IMR-90 (cell line): ENCODE data around the gene DNAH5. TPM values are rescaled to one million over a fixed set of nuclear protein-coding genes. Genes with fewer than 3 reads are reported as not detected.

Source experiments
- ATAC-seq: fragments of 200-7000 bp; cut with Tn5 transposase; 2 replicates; pipeline ENCODE4 v1.9.1; 2020; ENCODE audit warnings: low read depth, mild to moderate bottlenecking, moderate library complexity
- BruUV-seq: library from RNA; stranded (reverse); fragments of 400-500 nt; replicated peaks from 2 replicates; lab custom pipeline; 2021; lab: Mats Ljungman, UMichigan
- CTCF ChIA-PET: fragments of 300-600 bp; formaldehyde crosslinking; extraction: SDS; loops from one replicate; lab custom pipeline; 2021; ENCODE audit warnings: antibody characterized with exemption; lab: Yijun Ruan, JAX
- POLR2A ChIA-PET: fragments of 300-600 bp; sonication (Branson Sonifier 250); formaldehyde crosslinking; loops from one replicate; lab custom pipeline; 2022; ENCODE audit warnings: antibody characterized with exemption; ENCODE audit not compliant: unreplicated experiment; lab: Charles Lee
- DNase-seq: peaks from one replicate; pipeline ENCODE4 v3.0.0; 2013
- H2AFZ ChIP-seq: replicated peaks from 2 replicates; pipeline ENCODE3; 2013; ENCODE audit warnings: low read length, mild to moderate bottlenecking; ENCODE audit not compliant: poor library complexity
- H2AK5ac ChIP-seq: 2 replicates; pipeline ENCODE4 v1.6.1; 2013; ENCODE audit warnings: low read depth, low read length, inconsistent platforms
- H2AK9ac ChIP-seq: replicated peaks from 2 replicates; pipeline ENCODE3; 2013; ENCODE audit warnings: mild to moderate bottlenecking, low read depth, low read length, moderate library complexity; ENCODE audit not compliant: poor library complexity
- H2BK120ac ChIP-seq: 2 replicates; pipeline ENCODE4 v1.6.1; 2013; ENCODE audit warnings: low read depth, low read length, inconsistent platforms
- H2BK15ac ChIP-seq: 3 replicates; pipeline ENCODE4 v1.6.1; 2013; ENCODE audit warnings: low read depth, low read length, inconsistent platforms
- H2BK20ac ChIP-seq: 2 replicates; pipeline ENCODE4 v1.6.1; 2013; ENCODE audit warnings: low read depth, mild to moderate bottlenecking, inconsistent platforms, low read length, moderate library complexity
- H2BK5ac ChIP-seq: 2 replicates; pipeline ENCODE4 v1.6.1; 2013; ENCODE audit warnings: mild to moderate bottlenecking, low read depth, low read length, inconsistent platforms; ENCODE audit not compliant: poor library complexity, severe bottlenecking
- H3K14ac ChIP-seq: replicated peaks from 2 replicates; pipeline ENCODE4 v1.6.1; 2013; ENCODE audit warnings: low read depth, low read length, inconsistent platforms
- H3K18ac ChIP-seq: 2 replicates; pipeline ENCODE4 v1.6.1; 2013; ENCODE audit warnings: low read depth, low read length, control low read depth
- H3K23ac ChIP-seq: 2 replicates; pipeline ENCODE4 v1.6.1; 2013; ENCODE audit warnings: low read depth, low read length, inconsistent platforms
- H3K27ac ChIP-seq: 2 replicates; pipeline ENCODE4 v1.5.1; 2013; ENCODE audit warnings: mild to moderate bottlenecking, control low read depth, low read length; ENCODE audit not compliant: insufficient read depth
- H3K27me3 ChIP-seq: 2 replicates; pipeline ENCODE4 v1.6.1; 2013; ENCODE audit warnings: low read length; ENCODE audit not compliant: control insufficient read depth, insufficient read depth
- H3K36me3 ChIP-seq: 2 replicates; pipeline ENCODE4 v1.6.1; 2013; ENCODE audit warnings: low read length, mixed read lengths; ENCODE audit not compliant: control insufficient read depth, insufficient read depth
- H3K4ac ChIP-seq: 2 replicates; pipeline ENCODE4 v1.6.1; 2013; ENCODE audit warnings: low read depth, low read length, inconsistent platforms
- H3K4me1 ChIP-seq: 2 replicates; pipeline ENCODE4 v1.6.1; 2013; ENCODE audit warnings: low read length, mixed read lengths; ENCODE audit not compliant: control insufficient read depth, insufficient read depth
- H3K4me2 ChIP-seq: 2 replicates; pipeline ENCODE4 v1.6.1; 2013; ENCODE audit warnings: low read depth, mild to moderate bottlenecking, control low read depth, low read length, moderate library complexity
- H3K4me3 ChIP-seq: 2 replicates; pipeline ENCODE4 v1.5.1; 2013; ENCODE audit warnings: low read depth, mild to moderate bottlenecking, control low read depth, low read length, moderate library complexity; ENCODE audit not compliant: insufficient read depth
- H3K56ac ChIP-seq: 2 replicates; pipeline ENCODE4 v1.6.1; 2013; ENCODE audit warnings: low read length, inconsistent platforms; ENCODE audit not compliant: insufficient read depth; ENCODE audit errors: extremely low read depth
- H3K79me1 ChIP-seq, 2 experiments: 2 replicates each; pipeline ENCODE4 v1.6.1; 2013; ENCODE audit warnings: low read length in 2 of 2, inconsistent platforms in 1 of 2, low read depth in 1 of 2
- H3K9ac ChIP-seq: 2 replicates; pipeline ENCODE4 v1.6.1; 2013; ENCODE audit warnings: low read depth, low read length, control low read depth
- H3K9me1 ChIP-seq: 2 replicates; pipeline ENCODE4 v1.6.1; 2013; ENCODE audit warnings: low read length, inconsistent platforms; ENCODE audit not compliant: insufficient read depth
- H3K9me3 ChIP-seq: 2 replicates; pipeline ENCODE4 v1.6.1; 2013; ENCODE audit warnings: low read length; ENCODE audit not compliant: control insufficient read depth, insufficient read depth
- H4K20me1 ChIP-seq: 2 replicates; pipeline ENCODE4 v1.6.1; 2013; ENCODE audit warnings: low read length, inconsistent platforms; ENCODE audit not compliant: insufficient read depth
- H4K5ac ChIP-seq: 2 replicates; pipeline ENCODE4 v1.6.1; 2013; ENCODE audit warnings: mild to moderate bottlenecking, low read depth, low read length, control low read depth
- H4K8ac ChIP-seq, 2 experiments: 2 replicates each; pipeline ENCODE4 v1.6.1; 2013; ENCODE audit warnings: low read depth in 2 of 2, low read length in 2 of 2, control low read depth in 1 of 2, inconsistent platforms in 1 of 2
- H4K91ac ChIP-seq: 2 replicates; pipeline ENCODE4 v1.6.1; 2013; ENCODE audit warnings: low read depth, low read length, inconsistent platforms; ENCODE audit not compliant: insufficient read depth
- BHLHE40 ChIP-seq: fragments of 150-350 bp; IDR thresholded peaks from 2 replicates; pipeline ENCODE4 v1.6.1; 2016; ENCODE audit warnings: mild to moderate bottlenecking, low read depth, low read length
- CEBPB ChIP-seq: IDR thresholded peaks from 2 replicates; pipeline ENCODE4 v1.6.1; 2012; ENCODE audit warnings: low read depth, low read length, improper control_type of control experiment
- CHD1 ChIP-seq: IDR thresholded peaks from 2 replicates; pipeline ENCODE4 v1.6.1; 2012; ENCODE audit warnings: low read depth, low read length, improper control_type of control experiment
- FOS ChIP-seq: fragments of 150-350 bp; IDR thresholded peaks from 2 replicates; pipeline ENCODE4 v1.6.1; 2016; ENCODE audit warnings: low read depth, low read length
- MAFK ChIP-seq: IDR thresholded peaks from 2 replicates; pipeline ENCODE4 v1.6.1; 2012; ENCODE audit warnings: low read depth, low read length, improper control_type of control experiment
- MAZ ChIP-seq: IDR thresholded peaks from 2 replicates; pipeline ENCODE4 v1.6.1; 2012; ENCODE audit warnings: low read depth, mild to moderate bottlenecking, low read length, improper control_type of control experiment, moderate library complexity, borderline replicate concordance
- MXI1 ChIP-seq: IDR thresholded peaks from 2 replicates; pipeline ENCODE4 v1.6.1; 2012; ENCODE audit warnings: low read depth, mild to moderate bottlenecking, low read length, moderate library complexity, borderline replicate concordance
- NFE2L2 ChIP-seq: fragments of 150-350 bp; IDR thresholded peaks from 2 replicates; pipeline ENCODE4 v1.6.1; 2016; ENCODE audit warnings: low read depth, mild to moderate bottlenecking, low read length
- POLR2A ChIP-seq: IDR thresholded peaks from 2 replicates; pipeline ENCODE4 v1.6.1; 2012; ENCODE audit warnings: mild to moderate bottlenecking, low read depth, low read length
- RAD21 ChIP-seq: IDR thresholded peaks from 2 replicates; pipeline ENCODE4 v1.6.1; 2012; ENCODE audit warnings: low read length, improper control_type of control experiment
- RCOR1 ChIP-seq: IDR thresholded peaks from 2 replicates; pipeline ENCODE4 v1.6.1; 2012; ENCODE audit warnings: mild to moderate bottlenecking, low read length, improper control_type of control experiment; ENCODE audit not compliant: insufficient replicate concordance
- RFX5 ChIP-seq: IDR thresholded peaks from 2 replicates; pipeline ENCODE4 v1.8.0; 2012; ENCODE audit warnings: low read depth, mild to moderate bottlenecking, low read length, moderate library complexity
- SMC3 ChIP-seq: fragments of 150-350 bp; IDR thresholded peaks from 2 replicates; pipeline ENCODE4 v1.6.1; 2016; ENCODE audit warnings: low read depth, mild to moderate bottlenecking, antibody characterized with exemption, low read length, moderate library complexity
- WGBS, 2 experiments: methylation state at CpG; one replicate each; pipeline versions ENCODE4 v1.1.5 to v1.1.7; 2013; ENCODE audit warnings: missing lambda C conversion rate in 2 of 2; ENCODE audit not compliant: insufficient read length in 1 of 2; ENCODE audit errors: extremely low coverage in 2 of 2; 5-methylcytosine and 5-hydroxymethylcytosine counted together
- dilution Hi-C: fragments of 300-500 bp; cut with HindIII; formaldehyde crosslinking; loops from one replicate; pipeline ENCODE4 v1.14.3; 2018; ENCODE audit warnings: low sequenced_read_pairs; ENCODE audit not compliant: unreplicated experiment
- in situ Hi-C: fragments of 300-500 bp; cut with MboI; formaldehyde crosslinking; loops from 3 replicates; pipeline ENCODE4 v1.14.3; 2019; ENCODE audit warnings: low sequenced_read_pairs, inconsistent platforms, mixed read lengths
- intact Hi-C: fragments of 100-400 bp; cut with micrococcal nuclease; formaldehyde crosslinking; loops from 2 replicates; pipeline ENCODE4 v1.10.0; 2022
- polyA plus RNA-seq, 3 experiments: library from polyadenylated mRNA; depleted of rRNA; stranded (reverse); fragments of >200 nt; gene quantifications; 2 replicates each; pipeline ENCODE4 v1.2.3, GENCODE V29; 2012; ENCODE audit warnings: low replicate concordance in 1 of 3
- total RNA-seq: library from RNA; depleted of rRNA; stranded (reverse); fragments of >200 nt; gene quantifications from 2 replicates; pipeline ENCODE4 v1.2.3, GENCODE V29; 2012
- TF ChIP-seq, protein P1 (sequence below): conservative IDR thresholded peaks from 2 replicates; pipeline ENCODE4 v1.5.1; 2012; ENCODE audit warnings: mild to moderate bottlenecking, low read depth, low read length, improper control_type of control experiment
- TF ChIP-seq, protein P2 (sequence below): fragments of 150-350 bp; IDR thresholded peaks from 2 replicates; pipeline ENCODE4 v1.6.1; 2017; ENCODE audit warnings: mild to moderate bottlenecking, antibody characterized with exemption, low read length, low read depth
- TF ChIP-seq, protein P3 (sequence below): fragments of 150-350 bp; IDR thresholded peaks from 2 replicates; pipeline ENCODE4 v1.6.1; 2016; ENCODE audit warnings: low read depth, mild to moderate bottlenecking, low read length, moderate library complexity, borderline replicate concordance

DNAH5 gene
- total and polyA plus RNA-seq, 2 of the 4 experiments (the other 2 are of a cell fraction), result 1.9 to 4.3 TPM

DNA sequence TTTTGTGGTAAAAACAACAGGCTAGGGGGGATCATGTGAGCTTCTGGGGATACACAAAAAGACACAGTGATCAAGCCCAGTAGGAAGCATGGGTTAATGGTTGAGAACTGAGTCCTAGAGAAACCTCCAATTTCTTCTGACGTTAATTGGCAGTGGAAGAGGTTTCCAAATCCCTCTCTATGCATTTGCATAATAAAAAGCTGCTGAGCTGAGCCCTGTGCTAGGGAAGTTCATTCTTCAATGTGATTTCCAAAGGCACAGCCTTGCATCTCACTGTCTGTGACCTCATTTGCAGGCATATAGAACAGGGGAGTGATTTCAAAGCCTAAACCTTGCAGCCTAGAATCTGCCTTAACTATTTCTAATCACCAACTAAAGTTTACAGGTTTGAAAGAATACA is 812 bp downstream of the DNAH5 start:
- H3K27ac ChIP-seq, result no peak overlapping the region
- no peak overlapping the region for H2AK5ac ChIP-seq
- H3K27me3 ChIP-seq, result no peaks in the 10 kb centered on the region
- WGBS, 2 experiments, result no CpG with 5 or more reads among the region's 1 CpG
- peaks cover 0 to 3% of the 10 kb centered on the region in 2 experiments; a peak in 2 of 4 replicates for H3K79me1 ChIP-seq
- H4K20me1 ChIP-seq, result no peaks in the 10 kb centered on the region
- no peaks in the 10 kb centered on the region for H3K9me3 ChIP-seq
- H3K18ac ChIP-seq, result no peak overlapping the region
- H4K5ac ChIP-seq, result no peak overlapping the region
- H4K8ac ChIP-seq, result no peak overlapping the region
- peaks cover 4% of the 10 kb centered on the region for H3K36me3 ChIP-seq
- H2BK120ac ChIP-seq, result no peak overlapping the region
- no peak for TF ChIP-seq SMC3
- TF ChIP-seq BHLHE40, result no peak
- TF ChIP-seq MXI1, result no peak
- no peak for TF ChIP-seq POLR2A
- no peak for TF ChIP-seq RCOR1
- TF ChIP-seq CEBPB, result no peak
- no peak for TF ChIP-seq MAZ
- no peak for TF ChIP-seq CHD1
- TF ChIP-seq, protein P1, sequence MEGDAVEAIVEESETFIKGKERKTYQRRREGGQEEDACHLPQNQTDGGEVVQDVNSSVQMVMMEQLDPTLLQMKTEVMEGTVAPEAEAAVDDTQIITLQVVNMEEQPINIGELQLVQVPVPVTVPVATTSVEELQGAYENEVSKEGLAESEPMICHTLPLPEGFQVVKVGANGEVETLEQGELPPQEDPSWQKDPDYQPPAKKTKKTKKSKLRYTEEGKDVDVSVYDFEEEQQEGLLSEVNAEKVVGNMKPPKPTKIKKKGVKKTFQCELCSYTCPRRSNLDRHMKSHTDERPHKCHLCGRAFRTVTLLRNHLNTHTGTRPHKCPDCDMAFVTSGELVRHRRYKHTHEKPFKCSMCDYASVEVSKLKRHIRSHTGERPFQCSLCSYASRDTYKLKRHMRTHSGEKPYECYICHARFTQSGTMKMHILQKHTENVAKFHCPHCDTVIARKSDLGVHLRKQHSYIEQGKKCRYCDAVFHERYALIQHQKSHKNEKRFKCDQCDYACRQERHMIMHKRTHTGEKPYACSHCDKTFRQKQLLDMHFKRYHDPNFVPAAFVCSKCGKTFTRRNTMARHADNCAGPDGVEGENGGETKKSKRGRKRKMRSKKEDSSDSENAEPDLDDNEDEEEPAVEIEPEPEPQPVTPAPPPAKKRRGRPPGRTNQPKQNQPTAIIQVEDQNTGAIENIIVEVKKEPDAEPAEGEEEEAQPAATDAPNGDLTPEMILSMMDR, result no peak
- no peak for TF ChIP-seq MAFK
- TF ChIP-seq RAD21, result no peak
- no peak for TF ChIP-seq NFE2L2
- TF ChIP-seq, protein P2, sequence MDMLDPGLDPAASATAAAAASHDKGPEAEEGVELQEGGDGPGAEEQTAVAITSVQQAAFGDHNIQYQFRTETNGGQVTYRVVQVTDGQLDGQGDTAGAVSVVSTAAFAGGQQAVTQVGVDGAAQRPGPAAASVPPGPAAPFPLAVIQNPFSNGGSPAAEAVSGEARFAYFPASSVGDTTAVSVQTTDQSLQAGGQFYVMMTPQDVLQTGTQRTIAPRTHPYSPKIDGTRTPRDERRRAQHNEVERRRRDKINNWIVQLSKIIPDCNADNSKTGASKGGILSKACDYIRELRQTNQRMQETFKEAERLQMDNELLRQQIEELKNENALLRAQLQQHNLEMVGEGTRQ, result no peak
- TF ChIP-seq RFX5, result no peak
- no peak for TF ChIP-seq FOS
- TF ChIP-seq, protein P3, sequence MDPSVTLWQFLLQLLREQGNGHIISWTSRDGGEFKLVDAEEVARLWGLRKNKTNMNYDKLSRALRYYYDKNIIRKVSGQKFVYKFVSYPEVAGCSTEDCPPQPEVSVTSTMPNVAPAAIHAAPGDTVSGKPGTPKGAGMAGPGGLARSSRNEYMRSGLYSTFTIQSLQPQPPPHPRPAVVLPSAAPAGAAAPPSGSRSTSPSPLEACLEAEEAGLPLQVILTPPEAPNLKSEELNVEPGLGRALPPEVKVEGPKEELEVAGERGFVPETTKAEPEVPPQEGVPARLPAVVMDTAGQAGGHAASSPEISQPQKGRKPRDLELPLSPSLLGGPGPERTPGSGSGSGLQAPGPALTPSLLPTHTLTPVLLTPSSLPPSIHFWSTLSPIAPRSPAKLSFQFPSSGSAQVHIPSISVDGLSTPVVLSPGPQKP, result no peak
- dilution Hi-C loops, result no loop called here
- no peak overlapping the region for H2BK15ac ChIP-seq
- peaks cover 6% of the 10 kb centered on the region for H3K4me1 ChIP-seq
- ATAC-seq (no peak), DNase-seq (no peak)
- intact Hi-C loops, result no loop called here
- CTCF ChIA-PET, result no interaction called here
- no peak overlapping the region for H3K4me3 ChIP-seq
- H3K56ac ChIP-seq, result no peak overlapping the region
- H3K9ac ChIP-seq, result no peak overlapping the region
- peaks cover 6% of the 10 kb centered on the region; the same call in 1 of the 2 replicates for H3K9me1 ChIP-seq
- no peak overlapping the region for H3K4me2 ChIP-seq
- H2BK5ac ChIP-seq, result no peak overlapping the region
- no peak overlapping the region for H3K4ac ChIP-seq
- H2AFZ ChIP-seq, result no peak overlapping the region
- H4K91ac ChIP-seq, result no peak overlapping the region
- no peak overlapping the region for H2AK9ac ChIP-seq
- in situ Hi-C loops, result no loop called here
- no peak overlapping the region for H2BK20ac ChIP-seq
- no peak overlapping the region for H3K23ac ChIP-seq
- BruUV-seq, result no TSS peak
- no peak overlapping the region for H3K14ac ChIP-seq
- POLR2A ChIA-PET, result no interaction called here
